PC-3 (cell line): ENCODE data around the gene LRRC40.
A peak's percentile ranks its signal among the peaks of the same experiment; 100 is the strongest.

Source experiments
- CTCF ChIP-seq: fragments of 300-600 bp; sonication (generic); conservative IDR thresholded peaks from 2 replicates; pipeline ENCODE4 v1.5.1; 2017; ENCODE audit warnings: antibody characterized with exemption, low read depth, mild to moderate bottlenecking, low read length
- EZH2 ChIP-seq: fragments of 300-600 bp; sonication (generic); IDR thresholded peaks from one replicate; pipeline ENCODE4 v1.6.1; 2017; ENCODE audit warnings: antibody characterized with exemption, mild to moderate bottlenecking, low read length; ENCODE audit not compliant: unreplicated experiment
- EZH2phosphoT487 ChIP-seq: fragments of 300-600 bp; sonication (generic); IDR thresholded peaks from 2 replicates; pipeline ENCODE4 v1.6.1; 2018; ENCODE audit warnings: mild to moderate bottlenecking, antibody characterized with exemption, low read length, borderline replicate concordance

DNA sequence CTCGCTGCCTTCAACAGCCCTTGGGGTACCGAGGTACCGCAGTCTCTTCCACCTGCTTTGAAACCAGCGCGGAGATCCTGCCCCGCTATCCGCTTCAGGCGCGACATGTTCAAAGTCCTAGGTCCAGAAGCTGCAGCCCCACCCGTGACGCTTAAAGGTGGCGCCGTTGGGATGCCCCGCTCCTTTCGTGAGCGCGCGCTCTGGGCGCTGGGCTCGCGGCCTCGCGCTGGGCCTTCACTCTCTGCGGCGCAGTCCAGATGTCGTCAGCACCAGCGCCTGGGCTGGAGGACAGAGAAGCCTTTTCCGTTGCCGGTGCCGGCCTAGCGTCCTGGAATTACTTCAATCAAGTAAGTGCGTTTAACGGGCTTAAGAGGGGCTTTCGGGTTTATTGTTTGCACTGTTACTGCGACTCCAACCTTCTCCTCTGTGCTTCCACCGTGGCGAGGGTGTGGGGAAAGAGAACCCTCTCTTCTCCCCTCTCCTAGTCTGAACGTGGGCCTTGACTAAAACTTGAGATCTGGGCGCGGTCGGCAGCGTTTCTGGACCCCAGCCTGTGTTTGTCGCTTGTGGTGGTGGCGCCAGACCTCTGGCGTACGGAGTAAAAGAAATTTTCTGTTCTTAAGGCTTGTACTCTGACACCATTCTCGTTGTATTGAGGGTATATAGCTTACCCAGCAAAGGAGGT is at the start of gene LRRC40:
- TF ChIP-seq CTCF (0 out of 2 replicates have a peak, but pooled peaks have one; percentile 25), EZH2phosphoT487 (no peak), EZH2 (no peak)
